Brain microvascular endothelial cell (primary cell): ENCODE data around the gene MEGF6.

Source experiments
- DNase-seq: peaks from one replicate; pipeline ENCODE4 v3.0.0-alpha.2; 2020
- H3K27ac ChIP-seq: fragments of 250-450 bp; sonication (Bioruptor Pico); 2 replicates; pipeline ENCODE4 v1.5.1; 2020; ENCODE audit warnings: mild to moderate bottlenecking, moderate library complexity
- H3K27me3 ChIP-seq: fragments of 250-450 bp; sonication (Bioruptor Pico); replicated peaks from 2 replicates; pipeline ENCODE4 v1.5.1; 2020; ENCODE audit warnings: mild to moderate bottlenecking
- H3K36me3 ChIP-seq: fragments of 250-450 bp; sonication (Bioruptor Pico); replicated peaks from 2 replicates; pipeline ENCODE4 v1.5.1; 2020; ENCODE audit warnings: mild to moderate bottlenecking
- H3K4me3 ChIP-seq: 2 replicates; pipeline ENCODE4 v1.5.1; 2011; ENCODE audit warnings: low read depth, mild to moderate bottlenecking, control low read depth, low read length, moderate library complexity
- CTCF ChIP-seq: IDR thresholded peaks from 2 replicates; pipeline ENCODE4 v1.5.1; 2011; ENCODE audit warnings: low read depth, mild to moderate bottlenecking, moderate library complexity, low read length, control low read depth, inconsistent platforms; ENCODE audit errors: missing control alignments
- in situ Hi-C: cut with HindIII; loops from 2 replicates; pipeline ENCODE4 v1.10.0; 2017; ENCODE audit warnings: low sequenced_read_pairs, low pct_ligation_motif_present

MEGF6 gene

GRCh38 chr1:3632298-3632697, 21.0 kb upstream of the MEGF6 start:
- Histone ChIP-seq H3K27me3 (no peaks in the 10 kb centered on the region), H3K4me3 (no peak overlapping the region), H3K27ac (no peak overlapping the region), H3K36me3 (peaks cover 32% of the 10 kb centered on the region)
- in situ Hi-C loops: no loop called here
- no peak for TF ChIP-seq CTCF
- DNase-seq: no peak

GRCh38 chr1:3631320-3632260, 20.3 kb upstream of the MEGF6 start:
- Histone ChIP-seq H3K4me3 (no peak overlapping the region), H3K27me3 (no peaks in the 10 kb centered on the region), H3K27ac (no peak overlapping the region), H3K36me3 (peaks cover 27% of the 10 kb centered on the region)
- no peak for DNase-seq
- TF ChIP-seq CTCF: no peak
- in situ Hi-C loops: no loop called here

GRCh38 chr1:3630914-3631313, 19.6 kb upstream of the MEGF6 start:
- in situ Hi-C loops: no loop called here
- DNase-seq: no peak
- Histone ChIP-seq H3K36me3 (peaks cover 24% of the 10 kb centered on the region), H3K4me3 (no peak overlapping the region), H3K27me3 (no peaks in the 10 kb centered on the region), H3K27ac (no peak overlapping the region)
- no peak for TF ChIP-seq CTCF

- in situ Hi-C loops: no loop called here
- no peak for DNase-seq
- Histone ChIP-seq H3K4me3 (no peak overlapping the region), H3K36me3 (peaks cover 18% of the 10 kb centered on the region), H3K27ac (no peak overlapping the region), H3K27me3 (no peaks in the 10 kb centered on the region)
- no peak for TF ChIP-seq CTCF
Observed at GRCh38 chr1:3630161-3630611, 18.9 kb upstream of the MEGF6 start.

GRCh38 chr1:3629561-3630160, 18.4 kb upstream of the MEGF6 start:
- Histone ChIP-seq H3K4me3 (no peak overlapping the region), H3K36me3 (peaks cover 14% of the 10 kb centered on the region), H3K27ac (no peak overlapping the region), H3K27me3 (no peaks in the 10 kb centered on the region)
- TF ChIP-seq CTCF: no peak
- in situ Hi-C loops: no loop called here
- DNase-seq: no peak
